ENCODE data around the gene FBXL17.

The FBXL17 gene

GRCh38 chr5:108373426-108373825, 8.5 kb downstream of the FBXL17 start:
- no peak for DNase-seq (ENCODE audit: low spot score)

- DNase-seq (ENCODE audit: low spot score), result no peak
Measured at GRCh38 chr5:108372369-108372768, 9.5 kb downstream of the FBXL17 start.

GRCh38 chr5:108371263-108371662, 10.6 kb downstream of the FBXL17 start:
- no peak for DNase-seq (ENCODE audit: low spot score)

- DNase-seq (ENCODE audit: low spot score), result no peak
Measured at GRCh38 chr5:108369167-108369566, 12.7 kb downstream of the FBXL17 start.

GRCh38 chr5:108367679-108368334, 14.1 kb downstream of the FBXL17 start:
- no peak for DNase-seq (ENCODE audit: low spot score)

GRCh38 chr5:108366500-108366899, 15.4 kb downstream of the FBXL17 start:
- DNase-seq (ENCODE audit: low spot score), result no peak

- DNase-seq (ENCODE audit: low spot score), result no peak
Measured at GRCh38 chr5:108361771-108362170, 20.1 kb downstream of the FBXL17 start.

- no peak for DNase-seq (ENCODE audit: low spot score)
Measured at GRCh38 chr5:108361239-108361638, 20.7 kb downstream of the FBXL17 start.

- DNase-seq (ENCODE audit: low spot score), result no peak
Measured at GRCh38 chr5:108360280-108360679, 21.6 kb downstream of the FBXL17 start.

- DNase-seq (ENCODE audit: low spot score), result no peak
Measured at GRCh38 chr5:108356286-108356685, 25.6 kb downstream of the FBXL17 start.

- DNase-seq (ENCODE audit: low spot score), result no peak
Measured at GRCh38 chr5:108353087-108353486, 28.8 kb downstream of the FBXL17 start.

GRCh38 chr5:108345541-108346171, 36.2 kb downstream of the FBXL17 start:
- DNase-seq (ENCODE audit: low spot score), result peak; percentile 2

- no peak for DNase-seq (ENCODE audit: low spot score)
Measured at GRCh38 chr5:108344103-108344822, 37.6 kb downstream of the FBXL17 start.

- no peak for DNase-seq (ENCODE audit: low spot score)
Measured at GRCh38 chr5:108341866-108342265, 40.0 kb downstream of the FBXL17 start.

GRCh38 chr5:108340131-108340530, 41.8 kb downstream of the FBXL17 start:
- DNase-seq (ENCODE audit: low spot score), result no peak

GRCh38 chr5:108339220-108339619, 42.7 kb downstream of the FBXL17 start:
- DNase-seq (ENCODE audit: low spot score), result no peak

- DNase-seq (ENCODE audit: low spot score), result no peak
Measured at GRCh38 chr5:108334225-108334624, 47.7 kb downstream of the FBXL17 start.

- no peak for DNase-seq (ENCODE audit: low spot score)
Measured at GRCh38 chr5:108326982-108327381, 54.9 kb downstream of the FBXL17 start.

GRCh38 chr5:108324886-108325285, 57.0 kb downstream of the FBXL17 start:
- no peak for DNase-seq (ENCODE audit: low spot score)

- DNase-seq (ENCODE audit: low spot score), result no peak
Measured at GRCh38 chr5:108321341-108321740, 60.6 kb downstream of the FBXL17 start.

GRCh38 chr5:108320231-108320630, 61.7 kb downstream of the FBXL17 start:
- DNase-seq (ENCODE audit: low spot score), result no peak

- DNase-seq (ENCODE audit: low spot score), result peak; percentile 9
Measured at GRCh38 chr5:108315829-108316228, 66.1 kb downstream of the FBXL17 start.

GRCh38 chr5:108312258-108312657, 69.6 kb downstream of the FBXL17 start:
- DNase-seq (ENCODE audit: low spot score), result no peak

All from COLO829 (cell line).